RWPE2 (cell line): ENCODE results near the gene SLC10A3.

Experiments
- ATAC-seq: fragments of 200-7000 bp; cut with Tn5 transposase; 3 replicates; pipeline ENCODE4 v1.9.1; 2021; ENCODE audit warnings: low read depth
- DNase-seq: peaks from one replicate; pipeline ENCODE4 v3.0.0-alpha.2; 2020; ENCODE audit warnings: low spot score
- H3K27ac ChIP-seq: fragments of 450-650 bp; 2 replicates; pipeline ENCODE4 v1.5.1; 2017; ENCODE audit warnings: mild to moderate bottlenecking; ENCODE audit not compliant: poor library complexity, severe bottlenecking
- H3K27me3 ChIP-seq: fragments of 250-450 bp; sonication (Bioruptor Pico); 2 replicates; pipeline ENCODE4 v1.5.1; 2021; ENCODE audit warnings: mild to moderate bottlenecking, moderate library complexity; ENCODE audit not compliant: insufficient read depth, poor library complexity, severe bottlenecking
- H3K36me3 ChIP-seq: fragments of 250-450 bp; sonication (Bioruptor Pico); 2 replicates; pipeline ENCODE4 v1.5.1; 2020; ENCODE audit warnings: low read depth, mild to moderate bottlenecking, moderate library complexity
- H3K4me1 ChIP-seq: fragments of 250-450 bp; sonication (Bioruptor Pico); 2 replicates; pipeline ENCODE4 v1.5.1; 2021; ENCODE audit warnings: mild to moderate bottlenecking, moderate library complexity; ENCODE audit not compliant: insufficient read depth, poor library complexity, severe bottlenecking
- H3K4me3 ChIP-seq: fragments of 250-450 bp; sonication (Bioruptor Pico); 2 replicates; pipeline ENCODE4 v1.5.1; 2021; ENCODE audit warnings: mild to moderate bottlenecking, moderate library complexity; ENCODE audit not compliant: severe bottlenecking
- H3K9me3 ChIP-seq: fragments of 250-450 bp; sonication (Bioruptor Pico); 2 replicates; pipeline ENCODE4 v1.5.1; 2021; ENCODE audit warnings: mild to moderate bottlenecking, moderate library complexity; ENCODE audit not compliant: severe bottlenecking
- TF ChIP-seq, protein P1 (sequence below): fragments of 450-650 bp; IDR thresholded peaks from one replicate; pipeline ENCODE4 v1.5.1; 2017; ENCODE audit warnings: mild to moderate bottlenecking, moderate library complexity; ENCODE audit not compliant: poor library complexity, severe bottlenecking

SLC10A3 gene

DNA sequence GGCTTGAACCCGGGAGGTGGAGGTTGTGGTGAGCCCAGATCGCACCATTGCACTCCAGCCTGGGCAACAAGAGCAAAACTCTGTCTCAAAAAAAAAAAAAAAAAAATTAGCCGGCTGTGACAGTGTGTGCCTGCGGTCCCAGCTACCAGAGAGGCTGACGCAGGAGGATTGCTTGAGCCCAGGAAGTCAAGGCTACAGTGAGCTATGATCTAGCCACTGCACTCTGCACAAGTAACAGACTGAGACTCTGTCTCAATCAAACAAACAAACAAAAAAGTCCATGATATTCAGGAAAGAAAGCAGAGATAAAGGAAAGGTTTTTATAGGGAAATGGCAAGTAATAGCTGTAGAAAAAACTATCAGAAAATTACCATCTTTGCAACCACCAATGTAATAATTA, 9.2 kb downstream of the SLC10A3 start:
- ATAC-seq = no peak
- DNase-seq = no peak
- Histone ChIP-seq H3K9me3 (no peaks in the 10 kb centered on the region), H3K27me3 (no peaks in the 10 kb centered on the region), H3K4me3 (no peak overlapping the region), H3K4me1 (no peaks in the 10 kb centered on the region), H3K36me3 (peaks cover 20% of the 10 kb centered on the region), H3K27ac (no peak overlapping the region)
- TF ChIP-seq, protein P1, sequence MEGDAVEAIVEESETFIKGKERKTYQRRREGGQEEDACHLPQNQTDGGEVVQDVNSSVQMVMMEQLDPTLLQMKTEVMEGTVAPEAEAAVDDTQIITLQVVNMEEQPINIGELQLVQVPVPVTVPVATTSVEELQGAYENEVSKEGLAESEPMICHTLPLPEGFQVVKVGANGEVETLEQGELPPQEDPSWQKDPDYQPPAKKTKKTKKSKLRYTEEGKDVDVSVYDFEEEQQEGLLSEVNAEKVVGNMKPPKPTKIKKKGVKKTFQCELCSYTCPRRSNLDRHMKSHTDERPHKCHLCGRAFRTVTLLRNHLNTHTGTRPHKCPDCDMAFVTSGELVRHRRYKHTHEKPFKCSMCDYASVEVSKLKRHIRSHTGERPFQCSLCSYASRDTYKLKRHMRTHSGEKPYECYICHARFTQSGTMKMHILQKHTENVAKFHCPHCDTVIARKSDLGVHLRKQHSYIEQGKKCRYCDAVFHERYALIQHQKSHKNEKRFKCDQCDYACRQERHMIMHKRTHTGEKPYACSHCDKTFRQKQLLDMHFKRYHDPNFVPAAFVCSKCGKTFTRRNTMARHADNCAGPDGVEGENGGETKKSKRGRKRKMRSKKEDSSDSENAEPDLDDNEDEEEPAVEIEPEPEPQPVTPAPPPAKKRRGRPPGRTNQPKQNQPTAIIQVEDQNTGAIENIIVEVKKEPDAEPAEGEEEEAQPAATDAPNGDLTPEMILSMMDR = no peak

DNA sequence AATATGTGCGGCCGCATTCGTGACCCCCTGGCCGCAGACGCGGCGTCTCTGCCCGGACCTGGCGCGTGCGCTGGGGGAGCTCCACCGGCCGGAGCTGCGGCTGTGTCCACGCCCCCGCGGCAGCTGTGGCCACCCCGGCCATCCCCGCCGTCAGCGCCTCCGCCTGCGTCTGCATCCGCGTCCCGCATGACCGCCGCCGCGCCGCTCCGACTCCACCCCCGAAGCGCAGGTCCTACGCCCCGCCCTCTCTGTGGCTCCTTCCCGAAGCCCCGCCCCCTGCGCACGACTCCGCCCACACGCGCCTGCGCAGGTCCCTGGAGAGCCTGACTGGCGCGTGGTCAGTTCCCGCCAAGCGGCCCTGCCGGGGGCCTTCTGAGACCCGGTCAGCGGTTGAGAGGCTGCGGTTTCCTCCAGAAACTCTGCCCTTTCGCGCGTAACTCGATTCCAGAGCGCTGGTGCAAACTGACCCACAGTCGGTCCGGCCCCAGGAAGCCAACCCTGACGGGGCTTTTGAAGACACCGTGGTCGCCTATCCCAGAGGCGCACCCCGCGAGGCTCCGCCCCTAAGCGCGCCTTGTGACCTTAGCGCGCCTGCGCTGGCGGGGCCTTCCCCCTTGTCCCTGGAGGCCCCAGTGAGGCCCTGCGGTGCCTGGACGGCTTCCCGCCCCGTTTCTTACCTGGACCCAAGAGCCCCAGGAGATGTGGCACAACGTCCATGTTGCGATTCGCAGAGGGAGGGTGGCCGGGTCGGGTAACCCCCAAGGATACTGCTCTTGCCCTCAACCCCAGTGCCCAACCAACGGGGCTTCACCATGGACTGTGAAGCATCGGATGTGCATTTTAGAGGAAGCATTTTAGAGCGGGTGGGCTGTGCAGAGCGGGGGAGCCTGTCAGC, 11.5 kb downstream of the SLC10A3 start, which contains the start of gene LAGE3:
LAGE3 (minus strand) TSS at position 554 of the 895 bp plus-strand sequence; CDS start at position 188, 366 bp downstream.
- Histone ChIP-seq H3K4me3 (peak within 1 kb of the TSS; percentile 41), H3K27ac (peak within 1 kb of the TSS; percentile 42), H3K4me1 (no peaks in the 10 kb centered on the region), H3K9me3 (no peaks in the 10 kb centered on the region), H3K36me3 (peaks cover 4% of the 10 kb centered on the region; the same call in 1 of the 2 replicates), H3K27me3 (no peaks in the 10 kb centered on the region)
- ATAC-seq = peak; percentile 84
- TF ChIP-seq, protein P1 = no peak
- DNase-seq = peak; percentile 84

DNA sequence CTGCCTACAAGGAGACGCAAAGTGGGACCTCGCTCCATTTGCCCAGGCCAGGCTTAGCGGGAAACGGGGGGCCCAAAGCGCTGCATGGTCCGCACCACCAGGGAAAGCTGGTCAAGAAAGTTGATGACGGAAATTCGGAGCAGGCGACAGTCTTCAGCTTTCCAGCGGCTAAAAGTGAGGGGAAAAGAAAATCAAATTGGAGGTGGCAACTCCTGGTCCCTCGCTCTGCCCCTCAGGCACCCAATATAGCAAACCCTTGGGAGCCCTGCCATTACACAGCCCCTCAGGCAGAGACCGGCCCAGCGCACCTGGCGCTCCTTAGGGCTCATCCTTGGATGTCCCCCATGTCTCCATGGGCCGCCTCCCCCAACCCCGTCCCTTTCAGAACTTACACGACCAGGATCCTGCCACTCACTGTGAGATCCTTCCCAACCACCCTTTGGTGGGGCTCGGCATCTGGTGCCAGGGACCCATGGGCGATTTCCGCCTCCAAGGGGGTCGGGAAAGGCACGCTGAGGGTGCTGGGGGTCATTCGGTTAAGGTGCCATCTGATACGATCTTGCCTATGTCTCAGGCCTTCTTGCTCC, 12.4 kb downstream of the SLC10A3 start:
- TF ChIP-seq, protein P1 = no peak
- Histone ChIP-seq H3K4me1 (no peaks in the 10 kb centered on the region), H3K36me3 (no peaks in the 10 kb centered on the region), H3K27ac (peak overlapping the region; percentile 42), H3K4me3 (peak overlapping the region; percentile 41), H3K9me3 (no peaks in the 10 kb centered on the region), H3K27me3 (no peaks in the 10 kb centered on the region)
- ATAC-seq = peak; percentile 5; the same call in 1 of the 3 replicates
- DNase-seq = no peak

DNA sequence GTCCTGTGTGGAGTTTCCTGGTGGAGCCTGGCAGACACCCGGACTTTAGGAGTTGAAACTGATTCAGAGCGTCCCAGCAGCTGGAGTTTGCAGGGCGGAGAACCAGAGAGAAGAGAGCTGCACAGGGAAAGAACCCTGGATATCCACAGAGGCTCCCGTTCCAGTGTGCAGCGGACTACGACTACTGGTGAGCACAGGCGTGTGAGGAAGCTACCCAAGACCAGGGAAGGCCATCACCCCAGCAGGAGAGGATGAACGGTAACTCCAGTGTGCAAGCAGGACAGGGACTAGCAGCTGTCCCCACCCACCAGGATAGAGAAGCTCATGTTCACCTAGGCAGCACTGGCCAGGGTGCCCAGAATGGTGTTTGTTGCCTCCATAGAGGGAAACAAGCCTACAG, 13.6 kb downstream of the SLC10A3 start:
- no peaks in the 10 kb centered on the region for H3K4me1 ChIP-seq
- H3K27me3 ChIP-seq = no peaks in the 10 kb centered on the region
- H3K36me3 ChIP-seq = no peaks in the 10 kb centered on the region
- H3K27ac ChIP-seq = no peak overlapping the region
- H3K4me3 ChIP-seq = no peak overlapping the region
- ATAC-seq = no peak
- no peaks in the 10 kb centered on the region for H3K9me3 ChIP-seq
- DNase-seq = no peak
- TF ChIP-seq, protein P1 = no peak
